ENCODE results near the gene BANP. TPM values are rescaled to one million over a fixed set of nuclear protein-coding genes. Genes with fewer than 3 reads are reported as not detected.

BANP gene
- polyA plus RNA-seq, 1 of the 3 experiments (the other 2 are of a cell fraction) = 16.8 TPM

GRCh38 chr16:88055356-88055755, 104.1 kb downstream of the BANP start:
- Histone ChIP-seq H2AFZ (ENCODE audit: low read depth) (no peak overlapping the region), H3F3A (replicated peaks; ENCODE audit: insufficient read depth) (no peaks in the 10 kb centered on the region), H4K20me1 (ENCODE audit: insufficient read depth) (no peaks in the 10 kb centered on the region), H3K9me3 (no peaks in the 10 kb centered on the region), H3K27ac (ENCODE audit: low read depth in 2 of 2, low read length in 1 of 2) (no peak overlapping the region), H3K36me3 (replicated peaks in 1 of 2; ENCODE audit: control insufficient read depth in 1 of 2, insufficient read depth in 2 of 2, low read length in 1 of 2) (peaks cover 0 to 6% of the 10 kb centered on the region in 2 experiments), H3K4me1 (ENCODE audit: control insufficient read depth in 1 of 2, insufficient read depth in 2 of 2, low read depth in 1 of 2, low read length in 1 of 2) (no peaks in the 10 kb centered on the region; a peak in 1 of 4 replicates), H3K27me3 (ENCODE audit: insufficient read depth) (no peaks in the 10 kb centered on the region), H3K79me2 (ENCODE audit: insufficient read depth) (no peaks in the 10 kb centered on the region), H3K9me2 (no peaks in the 10 kb centered on the region), H3K4me3 (ENCODE audit: low read depth in 2 of 2, low read length in 1 of 2) (no peak overlapping the region), H3K4me2 (no peak overlapping the region), H3K9ac (no peak overlapping the region)
- POLR2A ChIA-PET = no interaction called here
- no peak for TF ChIP-seq RAD21 (IDR thresholded peaks at IDR 0.05; ENCODE audit: low read length)
- TF ChIP-seq RFX5 (IDR thresholded peaks at IDR 0.05; ENCODE audit: low read length) = no peak
- no peak for TF ChIP-seq GABPA (IDR thresholded peaks at IDR 0.05; ENCODE audit: low read depth)
- no peak for TF ChIP-seq RXRA (IDR thresholded peaks at IDR 0.05; ENCODE audit: borderline replicate concordance, low read depth)
- no peak for TF ChIP-seq MXI1 (IDR thresholded peaks at IDR 0.05; ENCODE audit: low read depth, low read length)
- no peak for TF ChIP-seq POLR2AphosphoS5 (IDR thresholded peaks at IDR 0.05; ENCODE audit: low read depth, low read length)
- TF ChIP-seq SMC3 (IDR thresholded peaks at IDR 0.05; ENCODE audit: low read depth, low read length) = no peak
- no peak for DNase-seq
- CTCF ChIA-PET = interaction anchor here (1.8 kb wide), 1 partner anchor 8 kb away, joined by 7 read pairs; no protein-coding TSS in a partner anchor
- WGBS (ENCODE audit: low lambda C conversion rate) = 96% methylated on average over 7 of the region's 7 CpGs

GRCh38 chr16:88056212-88056611, 105.0 kb downstream of the BANP start:
- no peaks in the 10 kb centered on the region for H3K9me2 ChIP-seq
- 72% methylated on average over 4 of the region's 4 CpGs for WGBS (ENCODE audit: low lambda C conversion rate)
- H3K4me1 ChIP-seq (ENCODE audit: control insufficient read depth in 1 of 2, insufficient read depth in 2 of 2, low read depth in 1 of 2, low read length in 1 of 2) = peaks cover 0 to 4% of the 10 kb centered on the region in 2 experiments; a peak in 1 of 4 replicates
- no peak overlapping the region for H3K27ac ChIP-seq (ENCODE audit: low read depth in 2 of 2, low read length in 1 of 2)
- no peaks in the 10 kb centered on the region for H3K27me3 ChIP-seq (ENCODE audit: insufficient read depth)
- H3K79me2 ChIP-seq (ENCODE audit: insufficient read depth) = no peaks in the 10 kb centered on the region
- H3K36me3 ChIP-seq (replicated peaks in 1 of 2; ENCODE audit: control insufficient read depth in 1 of 2, insufficient read depth in 2 of 2, low read length in 1 of 2) = peaks cover 0 to 6% of the 10 kb centered on the region in 2 experiments
- H3F3A ChIP-seq (replicated peaks; ENCODE audit: insufficient read depth) = no peaks in the 10 kb centered on the region
- ChIA-PET POLR2A (no interaction called here), CTCF (no interaction called here)
- H3K9me3 ChIP-seq = no peaks in the 10 kb centered on the region
- no peaks in the 10 kb centered on the region for H4K20me1 ChIP-seq (ENCODE audit: insufficient read depth)
- no peak overlapping the region for H3K9ac ChIP-seq
- no peak overlapping the region for H2AFZ ChIP-seq (ENCODE audit: low read depth)
- no peak for TF ChIP-seq TEAD4 (IDR thresholded peaks at IDR 0.05; ENCODE audit: borderline replicate concordance, insufficient read depth)
- TF ChIP-seq FOXJ3 (CRISPR knock-in tag; IDR thresholded peaks at IDR 0.05) = no peak
- TF ChIP-seq, protein P1, sequence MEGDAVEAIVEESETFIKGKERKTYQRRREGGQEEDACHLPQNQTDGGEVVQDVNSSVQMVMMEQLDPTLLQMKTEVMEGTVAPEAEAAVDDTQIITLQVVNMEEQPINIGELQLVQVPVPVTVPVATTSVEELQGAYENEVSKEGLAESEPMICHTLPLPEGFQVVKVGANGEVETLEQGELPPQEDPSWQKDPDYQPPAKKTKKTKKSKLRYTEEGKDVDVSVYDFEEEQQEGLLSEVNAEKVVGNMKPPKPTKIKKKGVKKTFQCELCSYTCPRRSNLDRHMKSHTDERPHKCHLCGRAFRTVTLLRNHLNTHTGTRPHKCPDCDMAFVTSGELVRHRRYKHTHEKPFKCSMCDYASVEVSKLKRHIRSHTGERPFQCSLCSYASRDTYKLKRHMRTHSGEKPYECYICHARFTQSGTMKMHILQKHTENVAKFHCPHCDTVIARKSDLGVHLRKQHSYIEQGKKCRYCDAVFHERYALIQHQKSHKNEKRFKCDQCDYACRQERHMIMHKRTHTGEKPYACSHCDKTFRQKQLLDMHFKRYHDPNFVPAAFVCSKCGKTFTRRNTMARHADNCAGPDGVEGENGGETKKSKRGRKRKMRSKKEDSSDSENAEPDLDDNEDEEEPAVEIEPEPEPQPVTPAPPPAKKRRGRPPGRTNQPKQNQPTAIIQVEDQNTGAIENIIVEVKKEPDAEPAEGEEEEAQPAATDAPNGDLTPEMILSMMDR (IDR thresholded peaks at IDR 0.05) = no peak
- no peak for TF ChIP-seq IRF3 (IDR thresholded peaks at IDR 0.05; ENCODE audit: low read depth, low read length)
- TF ChIP-seq CHD2 (IDR thresholded peaks at IDR 0.05; ENCODE audit: low read length, partially characterized antibody) = no peak
- TF ChIP-seq RFX5 (IDR thresholded peaks at IDR 0.05; ENCODE audit: low read length) = no peak
- TF ChIP-seq GABPA (IDR thresholded peaks at IDR 0.05; ENCODE audit: low read depth) = no peak
- no peak for TF ChIP-seq JUND (IDR thresholded peaks at IDR 0.05)
- TF ChIP-seq, protein P2, sequence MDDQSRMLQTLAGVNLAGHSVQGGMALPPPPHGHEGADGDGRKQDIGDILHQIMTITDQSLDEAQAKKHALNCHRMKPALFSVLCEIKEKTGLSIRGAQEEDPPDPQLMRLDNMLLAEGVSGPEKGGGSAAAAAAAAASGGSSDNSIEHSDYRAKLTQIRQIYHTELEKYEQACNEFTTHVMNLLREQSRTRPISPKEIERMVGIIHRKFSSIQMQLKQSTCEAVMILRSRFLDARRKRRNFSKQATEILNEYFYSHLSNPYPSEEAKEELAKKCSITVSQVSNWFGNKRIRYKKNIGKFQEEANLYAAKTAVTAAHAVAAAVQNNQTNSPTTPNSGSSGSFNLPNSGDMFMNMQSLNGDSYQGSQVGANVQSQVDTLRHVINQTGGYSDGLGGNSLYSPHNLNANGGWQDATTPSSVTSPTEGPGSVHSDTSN (IDR thresholded peaks at IDR 0.05) = no peak
- TF ChIP-seq RAD21 (IDR thresholded peaks at IDR 0.05; ENCODE audit: low read length) = no peak
- no peak for TF ChIP-seq TAF1 (IDR thresholded peaks at IDR 0.05; ENCODE audit: borderline replicate concordance, low read depth, low read length)
- no peak for TF ChIP-seq MEF2A (IDR thresholded peaks at IDR 0.05; ENCODE audit: borderline replicate concordance, low read depth)
- no peak for TF ChIP-seq ELF1 (IDR thresholded peaks at IDR 0.05)
- TF ChIP-seq, protein P3, sequence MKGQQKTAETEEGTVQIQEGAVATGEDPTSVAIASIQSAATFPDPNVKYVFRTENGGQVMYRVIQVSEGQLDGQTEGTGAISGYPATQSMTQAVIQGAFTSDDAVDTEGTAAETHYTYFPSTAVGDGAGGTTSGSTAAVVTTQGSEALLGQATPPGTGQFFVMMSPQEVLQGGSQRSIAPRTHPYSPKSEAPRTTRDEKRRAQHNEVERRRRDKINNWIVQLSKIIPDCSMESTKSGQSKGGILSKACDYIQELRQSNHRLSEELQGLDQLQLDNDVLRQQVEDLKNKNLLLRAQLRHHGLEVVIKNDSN (IDR thresholded peaks at IDR 0.05; ENCODE audit: borderline replicate concordance, low read depth) = no peak
- TF ChIP-seq POLR2AphosphoS5 (IDR thresholded peaks at IDR 0.05; ENCODE audit: low read depth, low read length) = no peak
- no peak overlapping the region for H3K4me3 ChIP-seq (ENCODE audit: low read depth in 2 of 2, low read length in 1 of 2)
- no peak overlapping the region for H3K4me2 ChIP-seq
- DNase-seq = no peak
